Stimulated activated CD8-positive, alpha-beta memory T cell treated with anti-CD3 and anti-CD28 coated beads, Interleukin-12 subunit alpha, Interleukin-12 subunit beta, amount 100 ng/mL, for 4 hours (primary cell): ENCODE measurements around the gene C1orf198.

Experiments
- DNase-seq: peaks from one replicate; pipeline ENCODE4 v3.0.0-alpha.2; 2020; ENCODE audit warnings: low read depth

The C1orf198 gene

GRCh38 chr1:230892018-230892491, 23.7 kb upstream of the C1orf198 start:
- no peak for DNase-seq

- no peak for DNase-seq
Measured at GRCh38 chr1:230891413-230891812, 23.1 kb upstream of the C1orf198 start.

- DNase-seq, result no peak
Measured at GRCh38 chr1:230884646-230885045, 16.3 kb upstream of the C1orf198 start.

- DNase-seq, result no peak
Measured at GRCh38 chr1:230883967-230884366, 15.6 kb upstream of the C1orf198 start.

- DNase-seq, result no peak
Measured at GRCh38 chr1:230879778-230880177, 11.5 kb upstream of the C1orf198 start.

- DNase-seq, result no peak
Measured at GRCh38 chr1:230878591-230878990, 10.3 kb upstream of the C1orf198 start.

GRCh38 chr1:230877924-230878590, 9.7 kb upstream of the C1orf198 start:
- DNase-seq, result no peak

- no peak for DNase-seq
Measured at GRCh38 chr1:230877146-230877923, 9.0 kb upstream of the C1orf198 start.

- no peak for DNase-seq
Measured at GRCh38 chr1:230876660-230877059, 8.3 kb upstream of the C1orf198 start.

- DNase-seq, result no peak
Measured at GRCh38 chr1:230875370-230875769, 7.0 kb upstream of the C1orf198 start.

- DNase-seq, result no peak
Measured at GRCh38 chr1:230870916-230871315, 2.6 kb upstream of the C1orf198 start.

GRCh38 chr1:230869500-230869899, 1.2 kb upstream of the C1orf198 start:
- DNase-seq, result no peak

- no peak for DNase-seq
Measured at GRCh38 chr1:230868736-230869385, 540 bp upstream of the C1orf198 start.

GRCh38 chr1:230867101-230867902, 1.0 kb downstream of the C1orf198 start:
- no peak for DNase-seq

GRCh38 chr1:230866171-230867070, 1.9 kb downstream of the C1orf198 start:
- DNase-seq, result no peak

GRCh38 chr1:230865062-230865817, 3.1 kb downstream of the C1orf198 start:
- DNase-seq, result no peak

GRCh38 chr1:230864441-230864840, 3.9 kb downstream of the C1orf198 start:
- DNase-seq, result no peak

- DNase-seq, result no peak
Measured at GRCh38 chr1:230863449-230863848, 4.9 kb downstream of the C1orf198 start.

GRCh38 chr1:230861970-230862595, 6.2 kb downstream of the C1orf198 start:
- no peak for DNase-seq

GRCh38 chr1:230861489-230861888, 6.8 kb downstream of the C1orf198 start:
- no peak for DNase-seq
